Adrenal gland (tissue), 12 donors: Measurements from ENCODE around the gene CHID1. TPM values are rescaled to one million over a fixed set of nuclear protein-coding genes. Genes with fewer than 3 reads are reported as not detected.

ENCODE experiments used
- DNase-seq, 7 donors: peaks; one replicate each; pipeline ENCODE4 v3.0.0-alpha.2; 2019 to 2020
- H3K27ac ChIP-seq, 5 donors: fragments of 200-600 bp; sonication (generic) in 4 of 5; 1 replicate in 3 of 5; 2 replicates in 2 of 5; pipeline versions ENCODE4 v1.5.1 to v1.8.0; 2016 to 2020; ENCODE audit warnings: mild to moderate bottlenecking in 1 of 5
- H3K27me3 ChIP-seq: fragments of 200-600 bp; 2 replicates; pipeline ENCODE4 v1.8.0; 2021
- H3K36me3 ChIP-seq, 2 donors: fragments of 200-600 bp; replicated peaks in 1 of 2; 1 replicate in 1 of 2; 2 replicates in 1 of 2; pipeline versions ENCODE4 v1.5.1 to v1.8.0; 2018 to 2022
- H3K4me1 ChIP-seq, 2 donors: fragments of 200-600 bp; replicated peaks in 1 of 2; 1 replicate in 1 of 2; 2 replicates in 1 of 2; pipeline versions ENCODE4 v1.5.1 to v1.8.0; 2018 to 2021
- H3K4me3 ChIP-seq, 4 donors: fragments of 200-600 bp; sonication (generic) in 3 of 4; one replicate each; pipeline ENCODE4 v1.5.1; 2016 to 2018
- H3K9me3 ChIP-seq, 3 donors: fragments of 200-600 bp; sonication (generic) in 1 of 3; replicated peaks in 1 of 3; 1 replicate in 2 of 3; 2 replicates in 1 of 3; pipeline versions ENCODE4 v1.5.1 to v1.8.0; 2016 to 2021
- POLR2A ChIP-seq, 2 donors: fragments of 450-650 bp; IDR thresholded peaks; one replicate each; pipeline ENCODE4 v1.6.1; 2017; ENCODE audit warnings: antibody characterized with exemption in 2 of 2, mild to moderate bottlenecking in 2 of 2, moderate library complexity in 1 of 2
- WGBS, 4 donors: extraction: QIAGEN DNeasy Blood & Tissue Kit in 2 of 4; methylation state at CpG; one replicate each; pipeline versions ENCODE4 v1.1.5 to v1.1.7; 2013 to 2017; 5-methylcytosine and 5-hydroxymethylcytosine counted together
- intact Hi-C, 2 donors: fragments of 100-400 bp; cut with DNase I; formaldehyde crosslinking; loops; one replicate each; pipeline versions ENCODE4 v1.14.1 to v1.15.0; 2022 to 2023
- polyA plus RNA-seq, 3 donors: library from polyadenylated mRNA; stranded (reverse); fragments of 200-250 nt in 2 of 3; fragments of 350-450 nt in 1 of 3; fragmentation: Illumina TruSeq in 1 of 3; extraction: RNeasy Lipid Tissue Mini Kit (QIAGEN cat#74804) in 1 of 3; gene quantifications; one replicate each; pipeline ENCODE4 v1.2.3, GENCODE V29; 2013 to 2014
- total RNA-seq, 9 donors: library from RNA; depleted of rRNA in 4 of 9; stranded (reverse); fragments of >200 nt in 4 of 9; fragments of 120-200 nt in 1 of 9; fragmentation: NEBNext Ultra II Directional in 1 of 9; extraction: Animal tissue kit (Norgen Biotek cat#: 25700) in 1 of 9; gene quantifications; one replicate each; pipeline versions ENCODE4 v1.1.0 to v1.2.4, GENCODE V29; 2013 to 2023
- TF ChIP-seq, protein P1 (sequence below), 6 experiments: fragments of 450-650 bp in 4 of 6; fragments of 200-600 bp in 2 of 6; sonication (generic) in 1 of 6; IDR thresholded peaks; 1 replicate in 5 of 6; 2 replicates in 1 of 6; pipeline versions ENCODE4 v1.5.1 to v1.8.0; 2016 to 2021; ENCODE audit warnings: antibody characterized with exemption in 6 of 6, mild to moderate bottlenecking in 2 of 6, moderate library complexity in 1 of 6
- donor health status: healthy with polysubstance abuse.
- donor health status: Bipolar disorder and iron deficiency.
- donor health status: DM: yes; HTN: yes; CAD: no.
- donor health status: DM: no; HTN: no; CAD: no.
- donor health status: DM: no; HTN: no; CAD: no.
- donor health status: DM: yes; HTN: yes; CAD: no.

Gene CHID1
- total and polyA plus RNA-seq, 12 donors, result 39.2 to 220 (median 96.6) TPM

DNA sequence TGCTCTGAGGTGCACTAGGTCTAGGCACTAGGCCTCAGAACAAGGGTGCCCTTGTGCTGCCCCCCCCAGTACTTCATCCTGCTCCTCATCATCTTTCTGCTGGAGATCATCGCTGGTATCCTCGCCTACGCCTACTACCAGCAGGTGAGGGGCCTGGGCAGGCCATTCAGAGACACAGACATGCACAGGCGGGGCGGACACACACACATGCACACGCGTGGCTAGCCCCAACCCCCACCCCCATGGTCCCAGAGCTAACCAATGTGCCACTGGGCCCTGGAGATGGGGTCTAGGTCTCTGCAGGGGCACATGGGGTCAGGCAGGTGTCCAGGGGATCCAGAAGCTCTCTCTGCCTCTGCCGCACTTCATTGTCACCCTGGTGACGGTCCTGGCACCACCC is 73.9 kb downstream of the CHID1 start:
- no peaks in the 10 kb centered on the region for H3K27me3 ChIP-seq
- TF ChIP-seq, protein P1, sequence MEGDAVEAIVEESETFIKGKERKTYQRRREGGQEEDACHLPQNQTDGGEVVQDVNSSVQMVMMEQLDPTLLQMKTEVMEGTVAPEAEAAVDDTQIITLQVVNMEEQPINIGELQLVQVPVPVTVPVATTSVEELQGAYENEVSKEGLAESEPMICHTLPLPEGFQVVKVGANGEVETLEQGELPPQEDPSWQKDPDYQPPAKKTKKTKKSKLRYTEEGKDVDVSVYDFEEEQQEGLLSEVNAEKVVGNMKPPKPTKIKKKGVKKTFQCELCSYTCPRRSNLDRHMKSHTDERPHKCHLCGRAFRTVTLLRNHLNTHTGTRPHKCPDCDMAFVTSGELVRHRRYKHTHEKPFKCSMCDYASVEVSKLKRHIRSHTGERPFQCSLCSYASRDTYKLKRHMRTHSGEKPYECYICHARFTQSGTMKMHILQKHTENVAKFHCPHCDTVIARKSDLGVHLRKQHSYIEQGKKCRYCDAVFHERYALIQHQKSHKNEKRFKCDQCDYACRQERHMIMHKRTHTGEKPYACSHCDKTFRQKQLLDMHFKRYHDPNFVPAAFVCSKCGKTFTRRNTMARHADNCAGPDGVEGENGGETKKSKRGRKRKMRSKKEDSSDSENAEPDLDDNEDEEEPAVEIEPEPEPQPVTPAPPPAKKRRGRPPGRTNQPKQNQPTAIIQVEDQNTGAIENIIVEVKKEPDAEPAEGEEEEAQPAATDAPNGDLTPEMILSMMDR (IDR thresholded peaks at IDR 0.05), result no peak
- TF ChIP-seq POLR2A (IDR thresholded peaks at IDR 0.05), result no peak
- no peak for DNase-seq
- no peak overlapping the region for H3K27ac ChIP-seq
- H3K9me3 ChIP-seq, result no peaks in the 10 kb centered on the region
- H3K4me3 ChIP-seq, result no peak overlapping the region
- intact Hi-C loops, result no loop called here
- 78 to 96% (median 84%) methylated on average over 5 to 9 of the region's 9 CpGs for WGBS, 4 donors
- peaks cover 34 to 48% of the 10 kb centered on the region in 2 donors for H3K4me1 ChIP-seq
- H3K36me3 ChIP-seq, result peaks cover 0 to 44% of the 10 kb centered on the region in 2 donors

DNA sequence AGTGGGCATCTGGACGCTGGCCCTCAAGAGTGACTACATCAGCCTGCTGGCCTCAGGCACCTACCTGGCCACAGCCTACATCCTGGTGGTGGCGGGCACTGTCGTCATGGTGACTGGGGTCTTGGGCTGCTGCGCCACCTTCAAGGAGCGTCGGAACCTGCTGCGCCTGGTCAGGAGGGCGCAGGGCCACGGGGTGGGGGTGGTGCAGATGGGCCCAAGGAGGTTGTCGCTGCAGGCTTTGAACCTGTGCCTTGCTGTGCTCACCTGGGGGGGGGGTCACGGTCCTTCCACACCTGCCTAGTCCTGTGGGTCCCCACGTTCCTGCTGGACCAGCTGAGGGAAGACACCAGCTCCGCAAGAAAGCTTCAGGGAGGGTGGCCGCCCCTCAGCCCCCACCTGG is 74.3 kb downstream of the CHID1 start:
- no peaks in the 10 kb centered on the region for H3K27me3 ChIP-seq
- no peak overlapping the region for H3K27ac ChIP-seq
- no peak overlapping the region for H3K4me3 ChIP-seq
- TF ChIP-seq, protein P1 (IDR thresholded peaks at IDR 0.05), result no peak
- no peak for TF ChIP-seq POLR2A (IDR thresholded peaks at IDR 0.05)
- DNase-seq, result peak in 1 of 7 donors; percentile 65
- WGBS, 4 donors, result 89 to 92% (median 91%) methylated on average over 5 to 14 of the region's 14 CpGs; no CpG with 5 or more reads in 1 of the 4 donors
- H3K36me3 ChIP-seq, result peaks cover 0 to 44% of the 10 kb centered on the region in 2 donors
- H3K4me1 ChIP-seq, result peaks cover 37 to 47% of the 10 kb centered on the region in 2 donors
- H3K9me3 ChIP-seq, result no peaks in the 10 kb centered on the region
- intact Hi-C loops, result no loop called here

GRCh38 chr11:834371-835316 is 76.0 kb downstream of the CHID1 start:
- 9 to 34% (median 25%) methylated on average over 10 to 31 of the region's 31 CpGs for WGBS, 4 donors
- TF ChIP-seq, protein P1 (IDR thresholded peaks at IDR 0.05), result no peak
- TF ChIP-seq POLR2A (IDR thresholded peaks at IDR 0.05), result peak in 1 of 2 donors; percentile 80
- DNase-seq, result peak; percentile 88 to 93 (median 91)
- Histone ChIP-seq H3K4me1 (peaks cover 34 to 51% of the 10 kb centered on the region in 2 donors), H3K27ac (peak overlapping the region; percentile 53 to 90 (median 87)), H3K9me3 (no peaks in the 10 kb centered on the region), H3K27me3 (no peaks in the 10 kb centered on the region), H3K4me3 (peak overlapping the region in 1 of 4 donors; percentile 33), H3K36me3 (peaks cover 0 to 36% of the 10 kb centered on the region in 2 donors)
- intact Hi-C loops, result no loop called here

GRCh38 chr11:833849-834311 is 76.7 kb downstream of the CHID1 start:
- peak overlapping the region in 2 of 4 donors; percentile 69 to 91 for H3K4me3 ChIP-seq
- intact Hi-C loops, result no loop called here
- H3K36me3 ChIP-seq, result peaks cover 0 to 28% of the 10 kb centered on the region in 2 donors
- peak overlapping the region; percentile 53 to 90 (median 87) for H3K27ac ChIP-seq
- DNase-seq, result peak in 2 of 7 donors; percentile 29 to 60
- H3K27me3 ChIP-seq, result no peaks in the 10 kb centered on the region
- 34 to 57% (median 52%) methylated on average over 6 to 9 of the region's 9 CpGs for WGBS, 4 donors
- peak in 1 of 2 donors; percentile 22 for TF ChIP-seq POLR2A (IDR thresholded peaks at IDR 0.05)
- TF ChIP-seq, protein P1 (IDR thresholded peaks at IDR 0.05), result no peak
- H3K4me1 ChIP-seq, result peaks cover 37 to 59% of the 10 kb centered on the region in 2 donors
- H3K9me3 ChIP-seq, result no peaks in the 10 kb centered on the region
